Liver (tissue), 3 donors: ENCODE measurements around the gene CDC6.

Experiments
- FOXA1 ChIP-seq: IDR thresholded peaks from 2 replicates; pipeline ENCODE4 v1.6.1; 2016; ENCODE audit warnings: antibody characterized with exemption
- JUND ChIP-seq, 2 donors: IDR thresholded peaks; 2 replicates each; pipeline ENCODE4 v1.6.1; 2016; ENCODE audit warnings: antibody characterized with exemption in 2 of 2
- MAX ChIP-seq: IDR thresholded peaks from 2 replicates; pipeline ENCODE4 v1.6.1; 2016; ENCODE audit warnings: antibody characterized with exemption
- RAD21 ChIP-seq, 2 donors: IDR thresholded peaks; 2 replicates each; pipeline ENCODE4 v1.6.1; 2016; ENCODE audit warnings: antibody characterized with exemption in 2 of 2, mild to moderate bottlenecking in 2 of 2
- TAF1 ChIP-seq: conservative IDR thresholded peaks from 2 replicates; pipeline ENCODE4 v1.6.1; 2016; ENCODE audit warnings: antibody characterized with exemption, mild to moderate bottlenecking
- YY1 ChIP-seq: IDR thresholded peaks from 2 replicates; pipeline ENCODE4 v1.6.1; 2016; ENCODE audit warnings: antibody characterized with exemption, mild to moderate bottlenecking
- TF ChIP-seq, protein P1 (sequence below): fragments of 150-350 bp; IDR thresholded peaks from 2 replicates; pipeline ENCODE4 v1.5.1; 2017; ENCODE audit warnings: improper control_type of control experiment, low read depth, low read length; ENCODE audit not compliant: missing input control
- donor health status: healthy.
- donor health status: healthy.

DNA sequence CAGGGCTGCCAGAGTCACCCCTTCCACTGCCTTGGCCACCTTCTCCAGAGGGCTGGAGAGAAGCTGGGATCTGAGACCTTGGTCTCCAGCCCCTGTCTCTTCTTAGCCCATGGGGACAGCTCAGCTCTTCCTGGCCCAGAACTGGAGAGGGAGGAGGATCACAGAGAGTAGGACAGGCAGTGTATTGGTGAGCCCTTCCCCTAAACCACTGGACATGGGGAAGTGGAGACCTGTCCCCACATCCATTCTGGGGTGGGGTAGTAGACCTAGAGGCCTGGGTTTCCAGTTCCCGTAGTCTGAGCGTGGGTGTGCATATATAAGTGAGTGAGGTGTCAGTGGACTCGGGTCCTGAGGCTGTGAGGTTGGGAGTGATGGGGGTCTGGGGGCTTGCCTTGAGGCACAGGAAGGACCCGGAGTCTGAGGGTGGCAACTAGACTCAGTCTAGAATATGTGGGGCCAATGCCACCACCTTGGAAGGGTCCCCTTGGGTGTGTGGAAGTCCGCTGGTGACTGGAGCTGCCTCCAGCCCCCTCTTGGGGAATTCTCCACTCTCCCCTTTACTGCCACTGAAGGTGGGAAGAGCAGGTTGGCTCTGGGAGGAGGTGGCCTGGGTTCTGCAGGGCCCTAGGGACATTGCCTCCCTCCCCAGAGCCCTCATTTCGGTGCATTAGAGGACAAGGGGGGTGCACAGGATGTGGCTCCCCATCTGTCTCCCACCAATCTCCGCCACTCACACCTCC, 56.9 kb downstream of the CDC6 start:
- TF ChIP-seq RAD21 (IDR thresholded peaks at IDR 0.05) (no peak), JUND (IDR thresholded peaks at IDR 0.05) (no peak), MAX (no peak), YY1 (no peak), FOXA1 (no peak), TAF1 (no peak)
- TF ChIP-seq, protein P1, sequence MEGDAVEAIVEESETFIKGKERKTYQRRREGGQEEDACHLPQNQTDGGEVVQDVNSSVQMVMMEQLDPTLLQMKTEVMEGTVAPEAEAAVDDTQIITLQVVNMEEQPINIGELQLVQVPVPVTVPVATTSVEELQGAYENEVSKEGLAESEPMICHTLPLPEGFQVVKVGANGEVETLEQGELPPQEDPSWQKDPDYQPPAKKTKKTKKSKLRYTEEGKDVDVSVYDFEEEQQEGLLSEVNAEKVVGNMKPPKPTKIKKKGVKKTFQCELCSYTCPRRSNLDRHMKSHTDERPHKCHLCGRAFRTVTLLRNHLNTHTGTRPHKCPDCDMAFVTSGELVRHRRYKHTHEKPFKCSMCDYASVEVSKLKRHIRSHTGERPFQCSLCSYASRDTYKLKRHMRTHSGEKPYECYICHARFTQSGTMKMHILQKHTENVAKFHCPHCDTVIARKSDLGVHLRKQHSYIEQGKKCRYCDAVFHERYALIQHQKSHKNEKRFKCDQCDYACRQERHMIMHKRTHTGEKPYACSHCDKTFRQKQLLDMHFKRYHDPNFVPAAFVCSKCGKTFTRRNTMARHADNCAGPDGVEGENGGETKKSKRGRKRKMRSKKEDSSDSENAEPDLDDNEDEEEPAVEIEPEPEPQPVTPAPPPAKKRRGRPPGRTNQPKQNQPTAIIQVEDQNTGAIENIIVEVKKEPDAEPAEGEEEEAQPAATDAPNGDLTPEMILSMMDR: no peak
